Nephron progenitor cell (in vitro differentiated cells): ENCODE measurements around the gene SCUBE2.

ENCODE experiments used
- DNase-seq: peaks from one replicate; pipeline ENCODE4 v3.0.0; 2021
- H3K27ac Mint-ChIP-seq: 2 replicates; pipeline ENCODE4 v1.8.0; 2021; ENCODE audit warnings: mild to moderate bottlenecking, moderate library complexity, mixed read lengths
- H3K27me3 Mint-ChIP-seq: 2 replicates; pipeline ENCODE4 v1.8.0; 2021; ENCODE audit warnings: mild to moderate bottlenecking, low read depth, mixed read lengths; ENCODE audit not compliant: poor library complexity
- H3K36me3 Mint-ChIP-seq: 2 replicates; pipeline ENCODE4 v1.8.0; 2021; ENCODE audit warnings: low read depth, mixed read lengths
- H3K4me1 Mint-ChIP-seq: 2 replicates; pipeline ENCODE4 v1.8.0; 2021; ENCODE audit warnings: mixed read lengths
- H3K4me3 Mint-ChIP-seq: 2 replicates; pipeline ENCODE4 v1.8.0; 2021; ENCODE audit warnings: mild to moderate bottlenecking, moderate library complexity, mixed read lengths
- H3K9me3 Mint-ChIP-seq: 2 replicates; pipeline ENCODE4 v1.8.0; 2021; ENCODE audit warnings: mild to moderate bottlenecking, moderate library complexity, mixed read lengths
- TF ChIP-seq, protein P1 (sequence below): fragments of 200-600 bp; sonication (generic); IDR thresholded peaks from 2 replicates; pipeline ENCODE4 v1.5.0; 2021; ENCODE audit warnings: antibody characterized with exemption

The SCUBE2 gene

DNA sequence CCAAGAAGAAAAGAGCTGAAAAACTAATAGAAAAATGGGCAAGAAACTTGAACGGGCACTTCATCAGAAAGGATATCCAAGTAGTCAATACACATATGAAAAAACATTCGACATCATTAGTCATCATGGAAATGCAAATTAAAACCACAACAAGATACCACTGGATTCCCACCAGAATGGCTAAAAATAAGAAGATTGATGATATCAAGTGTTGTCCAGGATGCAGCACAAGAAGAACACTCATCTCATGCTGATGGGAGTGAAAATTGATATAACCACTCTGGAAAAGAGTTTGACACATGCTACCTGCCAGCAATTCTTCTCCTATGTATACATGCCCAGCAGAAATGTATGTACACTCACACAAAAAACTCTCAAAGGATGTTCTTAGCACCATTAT, 26.9 kb upstream of the SCUBE2 start:
- Mint-ChIP-seq H3K4me1 (peaks cover 6% of the 10 kb centered on the region), H3K27ac (no peak overlapping the region)
- TF ChIP-seq, protein P1, sequence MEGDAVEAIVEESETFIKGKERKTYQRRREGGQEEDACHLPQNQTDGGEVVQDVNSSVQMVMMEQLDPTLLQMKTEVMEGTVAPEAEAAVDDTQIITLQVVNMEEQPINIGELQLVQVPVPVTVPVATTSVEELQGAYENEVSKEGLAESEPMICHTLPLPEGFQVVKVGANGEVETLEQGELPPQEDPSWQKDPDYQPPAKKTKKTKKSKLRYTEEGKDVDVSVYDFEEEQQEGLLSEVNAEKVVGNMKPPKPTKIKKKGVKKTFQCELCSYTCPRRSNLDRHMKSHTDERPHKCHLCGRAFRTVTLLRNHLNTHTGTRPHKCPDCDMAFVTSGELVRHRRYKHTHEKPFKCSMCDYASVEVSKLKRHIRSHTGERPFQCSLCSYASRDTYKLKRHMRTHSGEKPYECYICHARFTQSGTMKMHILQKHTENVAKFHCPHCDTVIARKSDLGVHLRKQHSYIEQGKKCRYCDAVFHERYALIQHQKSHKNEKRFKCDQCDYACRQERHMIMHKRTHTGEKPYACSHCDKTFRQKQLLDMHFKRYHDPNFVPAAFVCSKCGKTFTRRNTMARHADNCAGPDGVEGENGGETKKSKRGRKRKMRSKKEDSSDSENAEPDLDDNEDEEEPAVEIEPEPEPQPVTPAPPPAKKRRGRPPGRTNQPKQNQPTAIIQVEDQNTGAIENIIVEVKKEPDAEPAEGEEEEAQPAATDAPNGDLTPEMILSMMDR: no peak

DNA sequence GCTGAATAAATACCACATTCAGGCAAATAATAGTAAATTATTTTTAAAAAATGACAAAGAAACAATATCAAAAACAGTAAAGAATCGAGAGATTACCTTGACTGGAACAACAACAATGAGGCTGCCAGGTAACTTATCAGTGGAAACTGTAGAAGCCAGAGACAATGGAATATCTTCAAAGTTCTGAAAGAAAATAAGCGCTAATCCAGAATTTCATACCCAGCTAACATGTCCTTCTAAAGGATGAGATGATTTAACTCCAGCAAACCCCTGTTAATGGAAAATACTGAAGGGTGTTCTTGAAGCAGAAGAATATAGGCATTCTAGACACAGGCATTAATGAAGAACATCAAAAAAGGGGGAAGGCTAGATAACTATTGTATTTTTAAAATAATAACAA, 20.7 kb upstream of the SCUBE2 start:
- Mint-ChIP-seq H3K27ac (no peak overlapping the region), H3K36me3 (peaks cover 40% of the 10 kb centered on the region), H3K4me1 (no peaks in the 10 kb centered on the region), H3K4me3 (no peak overlapping the region), H3K9me3 (peaks cover 42% of the 10 kb centered on the region), H3K27me3 (no peaks in the 10 kb centered on the region)
- no peak for DNase-seq
- TF ChIP-seq, protein P1: no peak

More for the DNA sequence above, 26.9 kb upstream of the SCUBE2 start:
- H3K9me3 Mint-ChIP-seq: peaks cover 18% of the 10 kb centered on the region
- no peak for DNase-seq
- no peaks in the 10 kb centered on the region for H3K27me3 Mint-ChIP-seq
- H3K4me3 Mint-ChIP-seq: no peak overlapping the region
- H3K36me3 Mint-ChIP-seq: peaks cover 30% of the 10 kb centered on the region

DNA sequence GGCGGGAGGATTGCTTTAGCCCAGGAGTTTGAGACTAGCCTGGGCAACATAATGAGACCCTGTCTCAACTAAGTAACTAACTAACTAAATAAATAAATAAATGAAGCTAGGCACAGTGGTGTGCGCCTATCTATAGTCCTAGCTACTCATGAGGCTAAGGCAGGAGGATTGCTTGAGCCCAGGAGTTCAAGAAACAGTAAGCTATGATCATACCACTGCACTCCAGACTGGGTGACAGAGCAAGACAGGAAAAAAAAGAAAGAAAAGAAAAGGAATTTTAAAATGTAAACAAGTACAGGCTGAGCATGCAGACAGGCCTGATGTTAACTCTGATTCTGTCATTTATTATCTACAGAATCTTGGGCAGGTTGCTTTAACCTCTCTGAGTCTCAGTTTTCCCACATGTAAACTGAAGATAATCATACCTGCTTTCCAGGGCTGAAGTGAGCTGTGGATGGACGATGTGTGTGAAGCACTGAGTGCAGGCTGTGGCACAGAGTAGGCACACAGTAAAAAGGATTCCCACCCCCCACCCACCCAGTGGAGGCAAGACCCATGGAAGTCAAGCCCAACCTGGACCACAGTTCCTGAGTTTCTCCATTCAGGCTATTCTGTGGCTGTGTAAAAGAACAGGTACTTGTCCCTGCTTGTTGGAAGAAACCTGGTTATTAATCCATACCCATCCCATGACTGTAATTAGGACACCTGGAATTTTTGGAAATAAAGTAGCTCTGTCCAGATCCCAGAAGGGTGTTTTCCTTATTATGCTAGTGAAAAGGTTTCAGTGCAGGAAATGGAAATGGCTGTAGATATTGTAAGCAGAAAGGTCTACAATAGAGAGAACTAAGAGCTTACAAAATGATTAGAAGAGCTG, 18.7 kb upstream of the SCUBE2 start:
- Mint-ChIP-seq H3K27ac (no peak overlapping the region), H3K4me3 (no peak overlapping the region), H3K4me1 (no peaks in the 10 kb centered on the region), H3K36me3 (peaks cover 32% of the 10 kb centered on the region), H3K9me3 (peaks cover 37% of the 10 kb centered on the region), H3K27me3 (no peaks in the 10 kb centered on the region)
- DNase-seq: no peak
- TF ChIP-seq, protein P1: no peak

GRCh38 chr11:9104580-9104979, 13.2 kb upstream of the SCUBE2 start:
- TF ChIP-seq, protein P1: no peak
- H3K36me3 Mint-ChIP-seq: no peaks in the 10 kb centered on the region
- DNase-seq: no peak
- no peak overlapping the region for H3K4me3 Mint-ChIP-seq
- no peak overlapping the region for H3K27ac Mint-ChIP-seq
- H3K9me3 Mint-ChIP-seq: no peaks in the 10 kb centered on the region
- peaks cover 10% of the 10 kb centered on the region for H3K4me1 Mint-ChIP-seq
- H3K27me3 Mint-ChIP-seq: peaks cover 4% of the 10 kb centered on the region

GRCh38 chr11:9103542-9104276, 12.3 kb upstream of the SCUBE2 start:
- no peak for DNase-seq
- no peak overlapping the region for H3K4me3 Mint-ChIP-seq
- H3K4me1 Mint-ChIP-seq: peaks cover 11% of the 10 kb centered on the region
- no peaks in the 10 kb centered on the region for H3K9me3 Mint-ChIP-seq
- peaks cover 6% of the 10 kb centered on the region for H3K27me3 Mint-ChIP-seq
- no peaks in the 10 kb centered on the region for H3K36me3 Mint-ChIP-seq
- H3K27ac Mint-ChIP-seq: no peak overlapping the region
- TF ChIP-seq, protein P1: no peak
